ENCODE results near the gene PLXDC2.
A peak's percentile ranks its signal among the peaks of the same experiment; 100 is the strongest.
"Not testable (repeated sequence)": the region's sequence is repeated elsewhere in the genome, so short reads cannot be mapped to it uniquely, and the experiment has no call there.

The PLXDC2 gene

GRCh38 chr10:19987931-19988330, 171.7 kb downstream of the PLXDC2 start:
- DNase-seq, result peak; percentile 39

- DNase-seq, result no peak
Observed at GRCh38 chr10:19993714-19994315, 177.6 kb downstream of the PLXDC2 start.

GRCh38 chr10:19998482-19998881, 182.2 kb downstream of the PLXDC2 start:
- DNase-seq, result no peak

- no peak for DNase-seq
Observed at GRCh38 chr10:19999431-19999830, 183.2 kb downstream of the PLXDC2 start.

- not testable (repeated sequence) for DNase-seq
Observed at GRCh38 chr10:20002026-20002425, 185.8 kb downstream of the PLXDC2 start.

GRCh38 chr10:20002657-20003056, 186.4 kb downstream of the PLXDC2 start:
- no peak for DNase-seq

- peak; percentile 60 for DNase-seq
Observed at GRCh38 chr10:20004087-20004523, 187.9 kb downstream of the PLXDC2 start.

- DNase-seq, result no peak
Observed at GRCh38 chr10:20005638-20006037, 189.4 kb downstream of the PLXDC2 start.

GRCh38 chr10:20006169-20006870, 190.1 kb downstream of the PLXDC2 start:
- DNase-seq, result peak; percentile 55

GRCh38 chr10:20007426-20007825, 191.2 kb downstream of the PLXDC2 start:
- no peak for DNase-seq

GRCh38 chr10:20013991-20014750, 197.9 kb downstream of the PLXDC2 start:
- no peak for DNase-seq

- no peak for DNase-seq
Observed at GRCh38 chr10:20017961-20018360, 201.7 kb downstream of the PLXDC2 start.

- DNase-seq, result no peak
Observed at GRCh38 chr10:20020677-20021076, 204.4 kb downstream of the PLXDC2 start.

GRCh38 chr10:20029523-20029922, 213.3 kb downstream of the PLXDC2 start:
- DNase-seq, result no peak

GRCh38 chr10:20033476-20033875, 217.2 kb downstream of the PLXDC2 start:
- no peak for DNase-seq

- no peak for DNase-seq
Observed at GRCh38 chr10:20034732-20035131, 218.5 kb downstream of the PLXDC2 start.

GRCh38 chr10:20040012-20040411, 223.8 kb downstream of the PLXDC2 start:
- DNase-seq, result no peak

GRCh38 chr10:20041931-20042330, 225.7 kb downstream of the PLXDC2 start:
- no peak for DNase-seq

- DNase-seq, result not testable (repeated sequence)
Observed at GRCh38 chr10:20045100-20045499, 228.9 kb downstream of the PLXDC2 start.

GRCh38 chr10:20048161-20048560, 231.9 kb downstream of the PLXDC2 start:
- DNase-seq, result no peak

- DNase-seq, result no peak
Observed at GRCh38 chr10:20058135-20058534, 241.9 kb downstream of the PLXDC2 start.

GRCh38 chr10:20059084-20059835, 243.0 kb downstream of the PLXDC2 start:
- no peak for DNase-seq

- no peak for DNase-seq
Observed at GRCh38 chr10:20065814-20066213, 249.6 kb downstream of the PLXDC2 start.

All from midbrain (tissue), 1 donor.